ENCODE results near the gene TRIM46.

The TRIM46 gene

GRCh38 chr1:155179112-155180031 lies 5.7 kb downstream of the TRIM46 start:
- no peaks in the 10 kb centered on the region for H3K9me2 ChIP-seq (replicated peaks; ENCODE audit: insufficient read depth, low read length)
- H3K79me2 ChIP-seq (ENCODE audit: low read length): no peaks in the 10 kb centered on the region
- 0 out of 2 replicates have a peak, but pooled peaks cover 2% of the 10 kb centered on the region for H3K4me1 ChIP-seq (ENCODE audit: low read length)
- no peak overlapping the region for H3K4me3 ChIP-seq (ENCODE audit: low read length)
- no peaks in the 10 kb centered on the region for H3F3A ChIP-seq (ENCODE audit: insufficient read depth, low read length)
- H4K20me1 ChIP-seq (ENCODE audit: insufficient read depth, low read length): no peaks in the 10 kb centered on the region
- no peak overlapping the region for H3K27ac ChIP-seq (ENCODE audit: low read length)
- no peak for DNase-seq
- no peak overlapping the region for H3K4me2 ChIP-seq (ENCODE audit: low read depth, low read length)
- TF ChIP-seq EZH2phosphoT487 (IDR thresholded peaks at IDR 0.05; ENCODE audit: low read length) (no peak), CTCF (IDR thresholded peaks at IDR 0.05; ENCODE audit: low read length) (no peak), EZH2 (optimal IDR thresholded peaks at IDR 0.05; ENCODE audit: low read depth, low read length) (no peak)
- no peaks in the 10 kb centered on the region for H3K36me3 ChIP-seq (replicated peaks; ENCODE audit: insufficient read depth, low read length)
- no peak overlapping the region for H2AFZ ChIP-seq (ENCODE audit: low read length)
- H3K9me3 ChIP-seq (replicated peaks; ENCODE audit: insufficient read depth, low read length): no peaks in the 10 kb centered on the region
- H3K27me3 ChIP-seq (replicated peaks; ENCODE audit: insufficient read depth, low read length): peaks cover 65% of the 10 kb centered on the region
- no peak overlapping the region for H3K9ac ChIP-seq (ENCODE audit: low read length)

DNA sequence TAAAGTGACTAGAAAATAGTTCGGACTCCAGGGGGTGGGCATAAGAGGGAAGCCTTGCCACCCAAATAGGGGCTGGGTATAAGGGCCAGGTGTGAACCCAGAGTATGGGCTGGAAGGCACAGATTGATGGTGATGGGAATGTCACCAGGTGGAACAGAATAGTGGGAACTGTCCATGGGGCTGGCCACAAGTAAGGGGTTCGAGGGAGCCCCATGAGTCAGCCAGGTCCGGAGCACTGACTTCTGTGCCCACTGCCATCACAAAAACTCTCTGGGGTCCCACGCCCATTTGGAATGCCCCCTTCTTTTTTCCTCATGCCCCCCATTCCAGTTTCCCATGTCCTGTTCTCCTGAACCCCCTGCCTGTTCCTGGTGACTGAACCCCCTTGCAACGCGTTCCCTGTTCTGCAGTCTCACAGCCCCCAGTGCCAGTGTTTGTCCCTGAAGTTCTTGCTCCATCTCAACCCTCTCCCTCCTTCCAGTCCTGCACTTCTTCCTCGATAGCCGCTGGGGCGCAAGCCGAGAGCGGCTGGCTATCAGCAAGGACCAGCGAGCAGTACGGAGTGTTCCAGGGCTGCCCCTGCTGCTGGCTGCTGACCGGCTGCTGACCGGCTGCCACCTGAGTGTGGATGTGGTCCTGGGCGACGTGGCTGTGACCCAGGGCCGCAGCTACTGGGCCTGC lies 7.9 kb downstream of the TRIM46 start:
- Histone ChIP-seq H3K4me3 (ENCODE audit: low read length) (no peak overlapping the region), H3K36me3 (replicated peaks; ENCODE audit: insufficient read depth, low read length) (no peaks in the 10 kb centered on the region), H3K79me2 (ENCODE audit: low read length) (no peaks in the 10 kb centered on the region)

GRCh38 chr1:155182052-155182550 lies 8.5 kb downstream of the TRIM46 start:
- Histone ChIP-seq H3K9me3 (replicated peaks; ENCODE audit: insufficient read depth, low read length) (no peaks in the 10 kb centered on the region), H3K4me3 (ENCODE audit: low read length) (no peak overlapping the region), H3K9ac (ENCODE audit: low read length) (no peak overlapping the region), H3K9me2 (replicated peaks; ENCODE audit: insufficient read depth, low read length) (no peaks in the 10 kb centered on the region), H2AFZ (ENCODE audit: low read length) (no peak overlapping the region), H3K79me2 (ENCODE audit: low read length) (no peaks in the 10 kb centered on the region), H3K4me1 (ENCODE audit: low read length) (peaks cover 13% of the 10 kb centered on the region), H3K27me3 (replicated peaks; ENCODE audit: insufficient read depth, low read length) (peaks cover 50% of the 10 kb centered on the region), H3K36me3 (replicated peaks; ENCODE audit: insufficient read depth, low read length) (no peaks in the 10 kb centered on the region), H3F3A (ENCODE audit: insufficient read depth, low read length) (no peaks in the 10 kb centered on the region), H3K4me2 (ENCODE audit: low read depth, low read length) (no peak overlapping the region), H3K27ac (ENCODE audit: low read length) (no peak overlapping the region), H4K20me1 (ENCODE audit: insufficient read depth, low read length) (no peaks in the 10 kb centered on the region)
- TF ChIP-seq EZH2phosphoT487 (IDR thresholded peaks at IDR 0.05; ENCODE audit: low read length) (no peak), EZH2 (optimal IDR thresholded peaks at IDR 0.05; ENCODE audit: low read depth, low read length) (no peak), CTCF (IDR thresholded peaks at IDR 0.05; ENCODE audit: low read length) (no peak)
- no peak for DNase-seq

More for the DNA sequence above, 7.9 kb downstream of the TRIM46 start:
- no peaks in the 10 kb centered on the region for H3K9me2 ChIP-seq (replicated peaks; ENCODE audit: insufficient read depth, low read length)
- no peak overlapping the region for H3K4me2 ChIP-seq (ENCODE audit: low read depth, low read length)
- H3F3A ChIP-seq (ENCODE audit: insufficient read depth, low read length): no peaks in the 10 kb centered on the region
- no peaks in the 10 kb centered on the region for H4K20me1 ChIP-seq (ENCODE audit: insufficient read depth, low read length)
- no peak for TF ChIP-seq EZH2 (optimal IDR thresholded peaks at IDR 0.05; ENCODE audit: low read depth, low read length)
- TF ChIP-seq EZH2phosphoT487 (IDR thresholded peaks at IDR 0.05; ENCODE audit: low read length): no peak
- TF ChIP-seq CTCF (IDR thresholded peaks at IDR 0.05; ENCODE audit: low read length): no peak
- no peak for DNase-seq
- peaks cover 49% of the 10 kb centered on the region for H3K27me3 ChIP-seq (replicated peaks; ENCODE audit: insufficient read depth, low read length)
- H3K4me1 ChIP-seq (ENCODE audit: low read length): peaks cover 13% of the 10 kb centered on the region
- H3K9me3 ChIP-seq (replicated peaks; ENCODE audit: insufficient read depth, low read length): no peaks in the 10 kb centered on the region
- H2AFZ ChIP-seq (ENCODE audit: low read length): no peak overlapping the region
- no peak overlapping the region for H3K9ac ChIP-seq (ENCODE audit: low read length)
- H3K27ac ChIP-seq (ENCODE audit: low read length): no peak overlapping the region
